ENCODE measurements around the gene ETFA. TPM values are rescaled to one million over a fixed set of nuclear protein-coding genes. Genes with fewer than 3 reads are reported as not detected.

Gene ETFA
- total RNA-seq, 1 donor from 2014 or later: 117 TPM

- Mint-ChIP-seq H3K36me3 (ENCODE audit: low read depth) (peaks cover 6% of the 10 kb centered on the region), H3K9me3 (ENCODE audit: low read depth) (no peaks in the 10 kb centered on the region), H3K4me3 (ENCODE audit: unreplicated experiment) (no peak overlapping the region), H3K27me3 (ENCODE audit: low read depth) (no peaks in the 10 kb centered on the region), H3K4me1 (ENCODE audit: low read depth) (peaks cover 20% of the 10 kb centered on the region), H3K27ac (ENCODE audit: unreplicated experiment) (no peak overlapping the region)
- no peak for DNase-seq (ENCODE audit: low spot score)
- no peak for TF ChIP-seq CTCF (IDR thresholded peaks at IDR 0.05)
Observed at GRCh38 chr15:76293361-76293760, 17.9 kb downstream of the ETFA start.

DNA sequence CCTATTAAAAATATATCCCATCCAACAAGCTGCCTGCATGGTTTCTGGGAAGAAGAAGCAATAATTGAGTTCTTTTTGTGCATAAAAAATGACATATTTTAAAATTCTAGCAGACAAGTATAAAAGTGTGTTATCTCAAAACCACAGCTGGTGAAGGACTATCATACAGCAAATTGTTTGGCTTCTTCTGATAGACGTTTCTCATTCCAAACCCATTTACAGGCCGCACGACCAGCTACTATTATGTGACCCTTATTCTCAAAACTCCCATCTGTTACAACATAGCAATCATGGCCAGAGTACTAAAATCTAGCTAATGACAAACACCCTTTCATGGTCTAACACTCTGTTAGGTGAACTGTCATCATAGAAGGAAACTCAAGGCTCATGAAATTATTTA, 21.7 kb downstream of the ETFA start:
- Mint-ChIP-seq H3K4me3 (ENCODE audit: unreplicated experiment) (no peak overlapping the region), H3K36me3 (ENCODE audit: low read depth) (peaks cover 11% of the 10 kb centered on the region), H3K4me1 (ENCODE audit: low read depth) (peaks cover 20% of the 10 kb centered on the region), H3K27me3 (ENCODE audit: low read depth) (no peaks in the 10 kb centered on the region), H3K27ac (ENCODE audit: unreplicated experiment) (no peak overlapping the region), H3K9me3 (ENCODE audit: low read depth) (no peaks in the 10 kb centered on the region)
- TF ChIP-seq CTCF (IDR thresholded peaks at IDR 0.05): no peak
- no peak for DNase-seq (ENCODE audit: low spot score)

DNA sequence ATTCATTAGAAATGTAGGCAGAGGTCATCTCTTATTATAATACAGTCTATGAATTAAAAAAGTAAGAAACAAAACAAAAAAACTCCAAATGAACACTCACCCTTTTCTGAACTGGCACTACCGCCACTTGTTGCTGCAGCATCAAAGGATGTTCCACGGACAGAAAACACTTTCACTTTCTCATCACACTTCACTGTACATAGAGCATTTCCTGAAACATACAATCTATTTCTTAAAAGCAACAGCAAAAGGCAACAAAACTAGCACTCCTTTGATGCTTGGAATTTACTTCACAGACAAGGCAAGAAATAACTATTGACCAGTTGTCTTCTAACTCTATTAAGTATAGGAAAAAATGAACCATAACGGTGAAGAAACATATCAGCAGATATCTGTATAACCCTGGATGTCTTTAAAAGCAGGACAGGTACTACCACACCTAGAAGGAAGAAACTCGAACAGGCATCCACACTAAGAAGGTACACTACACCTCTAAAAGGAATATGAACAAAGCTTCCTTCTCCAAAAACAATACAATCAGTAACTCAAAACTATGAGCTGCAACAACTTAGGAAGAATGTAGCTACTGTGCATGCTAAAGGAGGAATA, 24.9 kb downstream of the ETFA start:
- DNase-seq (ENCODE audit: low spot score): no peak
- peaks cover 20% of the 10 kb centered on the region for H3K36me3 Mint-ChIP-seq (ENCODE audit: low read depth)
- no peaks in the 10 kb centered on the region for H3K27me3 Mint-ChIP-seq (ENCODE audit: low read depth)
- peaks cover 4% of the 10 kb centered on the region for H3K4me1 Mint-ChIP-seq (ENCODE audit: low read depth)
- no peak overlapping the region for H3K4me3 Mint-ChIP-seq (ENCODE audit: unreplicated experiment)
- no peak overlapping the region for H3K27ac Mint-ChIP-seq (ENCODE audit: unreplicated experiment)
- TF ChIP-seq CTCF (IDR thresholded peaks at IDR 0.05): no peak
- no peaks in the 10 kb centered on the region for H3K9me3 Mint-ChIP-seq (ENCODE audit: low read depth)

DNA sequence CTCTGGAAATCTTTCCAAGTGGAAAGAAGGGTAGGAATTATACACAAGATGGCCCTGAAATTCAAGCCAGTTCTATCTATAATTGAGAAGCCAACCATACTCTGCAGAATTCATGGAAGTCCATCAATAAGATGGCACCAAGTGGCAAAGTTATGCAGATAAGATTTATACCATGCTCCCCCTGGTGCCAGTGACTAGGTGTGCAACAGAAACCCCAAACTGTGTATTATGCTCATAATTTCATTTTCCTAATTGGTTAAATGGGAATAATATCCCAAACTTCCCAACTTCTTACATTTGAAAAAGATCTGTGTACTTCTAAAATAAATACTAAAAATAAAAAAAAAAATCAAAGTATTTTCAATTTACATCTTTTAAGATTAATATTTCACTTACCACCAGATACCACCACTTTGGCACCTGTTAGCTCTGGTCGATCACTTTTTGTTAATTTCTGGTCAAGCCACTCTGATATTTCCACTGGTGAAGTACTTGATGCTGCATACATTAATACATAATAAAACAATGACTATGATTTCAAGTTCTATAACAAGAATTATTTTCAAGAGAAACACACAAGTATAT, 25.9 kb downstream of the ETFA start:
- peaks cover 4% of the 10 kb centered on the region for H3K4me1 Mint-ChIP-seq (ENCODE audit: low read depth)
- H3K27ac Mint-ChIP-seq (ENCODE audit: unreplicated experiment): no peak overlapping the region
- no peaks in the 10 kb centered on the region for H3K9me3 Mint-ChIP-seq (ENCODE audit: low read depth)
- peaks cover 24% of the 10 kb centered on the region for H3K36me3 Mint-ChIP-seq (ENCODE audit: low read depth)
- H3K4me3 Mint-ChIP-seq (ENCODE audit: unreplicated experiment): no peak overlapping the region
- peak; percentile 77 for TF ChIP-seq CTCF (IDR thresholded peaks at IDR 0.05)
- no peak for DNase-seq (ENCODE audit: low spot score)
- no peaks in the 10 kb centered on the region for H3K27me3 Mint-ChIP-seq (ENCODE audit: low read depth)

DNA sequence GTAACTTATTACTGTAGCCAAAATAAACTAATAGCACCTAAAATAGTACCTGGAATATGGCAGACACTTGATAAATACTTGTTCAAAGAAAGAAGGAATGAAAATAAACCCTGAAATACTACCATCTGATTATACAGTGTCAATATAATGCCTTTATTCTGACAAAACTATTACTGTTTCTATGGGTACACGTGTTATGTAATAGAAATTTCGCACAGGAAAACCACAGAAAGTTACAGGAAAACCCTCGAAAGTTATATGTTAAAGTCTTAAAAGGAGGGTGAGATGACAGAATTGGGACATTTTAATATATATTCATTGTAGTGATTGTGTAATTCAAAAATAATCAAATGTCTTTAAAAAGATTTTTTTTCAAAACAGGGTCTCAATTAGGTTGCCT, 28.8 kb downstream of the ETFA start:
- no peak for DNase-seq (ENCODE audit: low spot score)
- peaks cover 43% of the 10 kb centered on the region for H3K36me3 Mint-ChIP-seq (ENCODE audit: low read depth)

More for the DNA sequence above, 28.8 kb downstream of the ETFA start:
- TF ChIP-seq CTCF (IDR thresholded peaks at IDR 0.05): no peak
- Mint-ChIP-seq H3K9me3 (ENCODE audit: low read depth) (no peaks in the 10 kb centered on the region), H3K27ac (ENCODE audit: unreplicated experiment) (no peak overlapping the region), H3K4me1 (ENCODE audit: low read depth) (peaks cover 4% of the 10 kb centered on the region), H3K4me3 (ENCODE audit: unreplicated experiment) (no peak overlapping the region), H3K27me3 (ENCODE audit: low read depth) (no peaks in the 10 kb centered on the region)

Data from chondrocyte (in vitro differentiated cells).